Measurements from ENCODE around the gene ZC3H12D. TPM values are rescaled to one million over a fixed set of nuclear protein-coding genes. Genes with fewer than 3 reads are reported as not detected.

Gene ZC3H12D
- total RNA-seq, 1 experiment from 2014 or later = not detected

DNA sequence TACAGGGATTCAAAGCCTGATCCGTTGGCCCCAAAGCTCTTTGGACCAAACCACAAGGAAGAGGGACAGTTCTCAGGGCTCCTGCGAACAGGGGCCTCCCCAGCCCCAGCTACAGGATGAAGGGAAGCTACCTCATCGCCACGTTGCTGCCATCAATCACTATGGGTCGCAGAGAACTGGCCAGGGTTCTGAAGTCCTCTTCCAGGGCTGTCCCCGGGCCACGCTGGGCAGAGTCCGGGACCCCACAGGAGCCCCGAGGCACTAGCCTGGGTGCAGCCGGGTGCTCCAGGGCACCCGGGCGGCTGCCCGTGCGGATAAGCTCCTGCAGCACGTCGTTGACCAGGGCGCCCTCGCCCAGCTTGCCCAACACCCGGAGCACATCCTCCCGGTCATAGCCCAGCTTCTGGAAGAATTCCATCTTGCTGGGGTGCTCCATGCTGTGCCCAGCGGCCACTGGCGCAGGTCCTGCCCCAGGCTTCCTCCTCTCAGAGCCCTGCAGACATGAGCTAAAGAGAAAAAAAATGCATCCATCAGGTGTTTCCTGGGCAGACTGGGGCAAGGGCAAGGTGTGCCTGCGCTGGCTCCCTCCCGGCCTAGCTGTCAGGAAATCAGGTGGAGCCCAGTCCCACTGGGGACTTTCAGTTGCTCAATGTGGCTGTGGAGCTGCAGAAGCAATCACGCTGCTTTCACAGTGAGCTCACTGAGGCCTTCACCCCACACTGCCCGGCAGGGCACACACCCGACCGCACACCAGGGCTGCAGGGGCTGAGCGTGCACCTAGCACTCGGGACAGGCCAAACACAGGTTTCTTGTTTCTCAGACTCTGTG, 10.5 kb downstream of the ZC3H12D start:
- Histone ChIP-seq H3K9ac (ENCODE audit: low read length) (no peak overlapping the region), H3K9me3 (ENCODE audit: low read length) (no peaks in the 10 kb centered on the region), H3K36me3 (ENCODE audit: low read depth, low read length) (no peaks in the 10 kb centered on the region), H3K4me2 (ENCODE audit: low read length) (no peak overlapping the region), H3K27me3 (ENCODE audit: low read length) (no peaks in the 10 kb centered on the region), H3K27ac (ENCODE audit: low read length) (no peak overlapping the region), H3K4me1 (ENCODE audit: insufficient read depth, low read length) (no peaks in the 10 kb centered on the region), H2AFZ (ENCODE audit: low read length) (no peak overlapping the region), H4K20me1 (ENCODE audit: low read length) (no peaks in the 10 kb centered on the region), H3K9me2 (replicated peaks; ENCODE audit: low read length) (no peaks in the 10 kb centered on the region), H3F3A (ENCODE audit: low read length, unreplicated experiment) (no peaks in the 10 kb centered on the region), H3K4me3 (ENCODE audit: low read length) (no peak overlapping the region), H3K79me2 (ENCODE audit: low read length) (no peaks in the 10 kb centered on the region)
- no TSS peak for BruUV-seq (replicated peaks)
- DNase-seq = no peak
- ATAC-seq = no peak
- CTCF ChIA-PET = interaction anchor here (0.7 kb wide), 1 partner anchor 16 kb away, joined by 3 read pairs; no protein-coding TSS in a partner anchor
- intact Hi-C loops (cut with micrococcal nuclease) = no loop called here
- POLR2A ChIA-PET (ENCODE audit: unreplicated experiment) = no interaction called here
- no peak for TF ChIP-seq EZH2 (IDR thresholded peaks at IDR 0.05; ENCODE audit: low read length, unreplicated experiment)
- TF ChIP-seq, protein P1, sequence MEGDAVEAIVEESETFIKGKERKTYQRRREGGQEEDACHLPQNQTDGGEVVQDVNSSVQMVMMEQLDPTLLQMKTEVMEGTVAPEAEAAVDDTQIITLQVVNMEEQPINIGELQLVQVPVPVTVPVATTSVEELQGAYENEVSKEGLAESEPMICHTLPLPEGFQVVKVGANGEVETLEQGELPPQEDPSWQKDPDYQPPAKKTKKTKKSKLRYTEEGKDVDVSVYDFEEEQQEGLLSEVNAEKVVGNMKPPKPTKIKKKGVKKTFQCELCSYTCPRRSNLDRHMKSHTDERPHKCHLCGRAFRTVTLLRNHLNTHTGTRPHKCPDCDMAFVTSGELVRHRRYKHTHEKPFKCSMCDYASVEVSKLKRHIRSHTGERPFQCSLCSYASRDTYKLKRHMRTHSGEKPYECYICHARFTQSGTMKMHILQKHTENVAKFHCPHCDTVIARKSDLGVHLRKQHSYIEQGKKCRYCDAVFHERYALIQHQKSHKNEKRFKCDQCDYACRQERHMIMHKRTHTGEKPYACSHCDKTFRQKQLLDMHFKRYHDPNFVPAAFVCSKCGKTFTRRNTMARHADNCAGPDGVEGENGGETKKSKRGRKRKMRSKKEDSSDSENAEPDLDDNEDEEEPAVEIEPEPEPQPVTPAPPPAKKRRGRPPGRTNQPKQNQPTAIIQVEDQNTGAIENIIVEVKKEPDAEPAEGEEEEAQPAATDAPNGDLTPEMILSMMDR (conservative IDR thresholded peaks at IDR 0.05; ENCODE audit: low read depth, low read length) = no peak
- TF ChIP-seq EZH2phosphoT487 (IDR thresholded peaks at IDR 0.05; ENCODE audit: borderline replicate concordance, low read length) = no peak

DNA sequence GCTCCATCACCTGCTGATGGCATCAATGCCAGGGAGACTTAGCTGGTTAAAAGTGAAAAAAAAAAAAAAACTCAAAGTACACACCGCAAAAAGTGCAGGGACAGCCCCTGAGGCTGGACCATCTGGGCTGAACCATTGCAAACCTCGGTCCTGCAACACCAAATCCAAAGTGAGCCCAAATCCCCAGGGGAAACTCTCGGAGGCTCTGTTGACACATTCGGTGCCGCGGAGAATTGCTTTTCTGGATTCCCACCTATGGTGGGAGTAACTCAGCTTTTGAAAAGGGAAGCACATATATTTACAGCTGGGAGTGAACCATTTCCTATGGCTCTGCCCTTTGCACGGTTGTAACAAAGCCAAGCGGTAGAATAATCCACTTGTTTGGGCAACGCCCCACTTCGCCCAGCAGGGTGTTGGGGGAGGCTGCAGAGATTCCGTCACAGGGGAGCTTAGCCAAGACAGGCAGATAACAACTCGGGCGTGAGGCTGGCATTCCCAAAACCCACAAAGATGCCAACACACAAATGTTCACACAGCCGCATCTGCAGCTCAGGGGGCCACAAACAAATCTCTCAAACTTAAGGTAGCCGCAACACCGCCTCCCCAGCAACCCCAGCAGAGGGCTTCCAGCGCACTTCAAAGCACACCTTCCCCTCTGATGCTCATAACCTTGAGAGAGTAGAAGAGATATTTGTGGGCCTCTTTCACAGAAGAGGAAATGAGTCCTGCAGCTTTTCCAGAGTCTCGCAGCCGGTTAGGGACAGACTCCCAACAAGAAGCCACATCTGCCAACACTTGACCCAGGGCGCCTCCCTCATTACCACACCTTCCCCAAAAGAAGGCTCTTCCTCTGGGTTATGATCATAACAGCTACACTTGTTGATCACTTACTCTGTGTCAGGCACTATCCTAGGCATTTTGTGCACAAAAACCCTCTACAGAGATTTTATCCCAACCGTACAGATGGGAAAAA, 11.4 kb downstream of the ZC3H12D start:
- Histone ChIP-seq H3F3A (ENCODE audit: low read length, unreplicated experiment) (no peaks in the 10 kb centered on the region), H3K4me2 (ENCODE audit: low read length) (no peak overlapping the region), H3K79me2 (ENCODE audit: low read length) (no peaks in the 10 kb centered on the region), H4K20me1 (ENCODE audit: low read length) (no peaks in the 10 kb centered on the region), H3K9ac (ENCODE audit: low read length) (no peak overlapping the region), H3K9me3 (ENCODE audit: low read length) (no peaks in the 10 kb centered on the region), H3K27me3 (ENCODE audit: low read length) (no peaks in the 10 kb centered on the region), H3K4me3 (ENCODE audit: low read length) (no peak overlapping the region), H3K4me1 (ENCODE audit: insufficient read depth, low read length) (no peaks in the 10 kb centered on the region), H3K9me2 (replicated peaks; ENCODE audit: low read length) (no peaks in the 10 kb centered on the region), H3K27ac (ENCODE audit: low read length) (no peak overlapping the region), H2AFZ (ENCODE audit: low read length) (no peak overlapping the region), H3K36me3 (ENCODE audit: low read depth, low read length) (no peaks in the 10 kb centered on the region)
- no peak for TF ChIP-seq EZH2 (IDR thresholded peaks at IDR 0.05; ENCODE audit: low read length, unreplicated experiment)
- TF ChIP-seq, protein P1 (conservative IDR thresholded peaks at IDR 0.05; ENCODE audit: low read depth, low read length) = no peak
- TF ChIP-seq EZH2phosphoT487 (IDR thresholded peaks at IDR 0.05; ENCODE audit: borderline replicate concordance, low read length) = no peak
- POLR2A ChIA-PET (ENCODE audit: unreplicated experiment) = no interaction called here
- no peak for ATAC-seq
- DNase-seq = no peak
- BruUV-seq (replicated peaks) = no TSS peak
- intact Hi-C loops (cut with micrococcal nuclease) = no loop called here
- CTCF ChIA-PET = no interaction called here

All from PC-3 (cell line).